PC-9 (cell line): ENCODE data around the gene CD44. TPM values are rescaled to one million over a fixed set of nuclear protein-coding genes. Genes with fewer than 3 reads are reported as not detected.

Experiments used
- BruUV-seq: library from RNA; stranded (reverse); fragments of 400-500 nt; replicated peaks from 2 replicates; lab custom pipeline; 2021; lab: Mats Ljungman, UMichigan
- CTCF ChIA-PET: fragments of 300-600 bp; sonication (Branson Sonifier 250); formaldehyde crosslinking; loops from one replicate; lab custom pipeline; 2022; ENCODE audit warnings: antibody characterized with exemption; lab: Charles Lee
- POLR2A ChIA-PET: fragments of 300-600 bp; sonication (Branson Sonifier 250); formaldehyde crosslinking; loops from one replicate; lab custom pipeline; 2022; ENCODE audit warnings: antibody characterized with exemption; ENCODE audit not compliant: unreplicated experiment; lab: Charles Lee
- DNase-seq, 2 experiments: peaks; one replicate each; pipeline versions ENCODE4 v3.0.0 to v3.0.0-alpha.2; 2015 to 2022; ENCODE audit warnings: mixed read lengths in 1 of 2
- H2AFZ ChIP-seq: fragments of 200-600 bp; sonication (generic); 2 replicates; pipeline ENCODE4 v1.8.1; 2017; ENCODE audit warnings: antibody characterized with exemption
- H3F3A ChIP-seq: fragments of 200-600 bp; sonication (generic); 2 replicates; pipeline ENCODE4 v1.8.1; 2017; ENCODE audit warnings: antibody characterized with exemption, mild to moderate bottlenecking, low read depth; ENCODE audit not compliant: insufficient read depth
- H3K27ac ChIP-seq: fragments of 200-600 bp; sonication (generic); 2 replicates; pipeline ENCODE4 v1.6.1; 2016; ENCODE audit warnings: mixed run types
- H3K27me3 ChIP-seq: fragments of 200-600 bp; sonication (generic); 2 replicates; pipeline ENCODE4 v1.6.1; 2016; ENCODE audit warnings: low read depth, mixed run types; ENCODE audit not compliant: insufficient read depth
- H3K36me3 ChIP-seq: fragments of 200-600 bp; sonication (generic); 2 replicates; pipeline ENCODE4 v1.6.1; 2016; ENCODE audit warnings: low read depth, mixed run types
- H3K4me1 ChIP-seq: fragments of 200-600 bp; sonication (generic); replicated peaks from 2 replicates; pipeline ENCODE4 v1.6.1; 2016; ENCODE audit warnings: mixed run types; ENCODE audit not compliant: insufficient read depth
- H3K4me2 ChIP-seq: fragments of 200-600 bp; sonication (generic); 2 replicates; pipeline ENCODE4 v1.6.1; 2017; ENCODE audit warnings: mixed run types
- H3K4me3 ChIP-seq: fragments of 200-600 bp; sonication (generic); 2 replicates; pipeline ENCODE4 v1.6.1; 2016; ENCODE audit warnings: mixed run types
- H3K79me2 ChIP-seq: fragments of 200-600 bp; sonication (generic); 2 replicates; pipeline ENCODE4 v1.6.1; 2017; ENCODE audit warnings: low read depth, mixed run types
- H3K9me2 ChIP-seq: fragments of 200-600 bp; sonication (generic); 2 replicates; pipeline ENCODE4 v1.8.1; 2017; ENCODE audit warnings: mild to moderate bottlenecking; ENCODE audit not compliant: insufficient read depth
- H3K9me3 ChIP-seq: fragments of 200-600 bp; sonication (generic); 2 replicates; pipeline ENCODE4 v1.8.1; 2016; ENCODE audit warnings: low read depth; ENCODE audit not compliant: insufficient read depth
- H4K20me1 ChIP-seq: fragments of 200-600 bp; sonication (generic); 2 replicates; pipeline ENCODE4 v1.8.1; 2017; ENCODE audit not compliant: insufficient read depth
- CTCF ChIP-seq: fragments of 200-600 bp; sonication (generic); conservative IDR thresholded peaks from 2 replicates; pipeline ENCODE4 v1.6.1; 2017; ENCODE audit warnings: mixed run types, antibody characterized with exemption, mild to moderate bottlenecking, moderate library complexity
- EZH2 ChIP-seq: fragments of 200-600 bp; sonication (generic); IDR thresholded peaks from 2 replicates; pipeline ENCODE4 v1.8.0; 2017; ENCODE audit warnings: antibody characterized with exemption, low read depth
- intact Hi-C: fragments of 100-400 bp; cut with micrococcal nuclease; formaldehyde crosslinking; loops from one replicate; pipeline ENCODE4 v1.10.0; 2022; ENCODE audit not compliant: unreplicated experiment
- total RNA-seq: library from RNA; stranded (reverse); gene quantifications from 2 replicates; pipeline ENCODE4 v1.2.3, GENCODE V29; 2021

CD44 gene
- total RNA-seq, 1 experiment from 2014 or later, result 775 TPM

GRCh38 chr11:35126000-35126878 lies 12.7 kb upstream of the CD44 start:
- Histone ChIP-seq H3K4me3 (no peak overlapping the region), H3F3A (no peaks in the 10 kb centered on the region), H3K27ac (no peak overlapping the region), H3K4me1 (no peaks in the 10 kb centered on the region), H4K20me1 (no peaks in the 10 kb centered on the region), H2AFZ (no peak overlapping the region), H3K36me3 (no peaks in the 10 kb centered on the region), H3K9me2 (no peaks in the 10 kb centered on the region), H3K79me2 (no peaks in the 10 kb centered on the region), H3K27me3 (no peaks in the 10 kb centered on the region), H3K4me2 (no peak overlapping the region), H3K9me3 (no peaks in the 10 kb centered on the region)
- no peak for DNase-seq
- no peak for TF ChIP-seq EZH2
- no peak for TF ChIP-seq CTCF
- ChIA-PET CTCF (no interaction called here), POLR2A (no interaction called here)
- intact Hi-C loops, result no loop called here
- BruUV-seq, result no TSS peak

GRCh38 chr11:35126879-35127581 lies 11.9 kb upstream of the CD44 start:
- Histone ChIP-seq H3K36me3 (no peaks in the 10 kb centered on the region), H3K4me1 (no peaks in the 10 kb centered on the region), H4K20me1 (no peaks in the 10 kb centered on the region), H3K79me2 (no peaks in the 10 kb centered on the region), H3F3A (no peaks in the 10 kb centered on the region), H3K9me3 (no peaks in the 10 kb centered on the region), H3K4me2 (no peak overlapping the region), H3K9me2 (no peaks in the 10 kb centered on the region), H3K27me3 (no peaks in the 10 kb centered on the region), H3K27ac (no peak overlapping the region), H2AFZ (no peak overlapping the region), H3K4me3 (no peak overlapping the region)
- no TSS peak for BruUV-seq
- DNase-seq, result no peak
- TF ChIP-seq EZH2 (no peak), CTCF (no peak)
- ChIA-PET CTCF (no interaction called here), POLR2A (no interaction called here)
- intact Hi-C loops, result no loop called here

- no TSS peak for BruUV-seq
- Histone ChIP-seq H3K9me2 (no peaks in the 10 kb centered on the region), H3K4me1 (no peaks in the 10 kb centered on the region), H3F3A (no peaks in the 10 kb centered on the region), H4K20me1 (no peaks in the 10 kb centered on the region), H3K4me2 (no peak overlapping the region), H3K27ac (no peak overlapping the region), H3K27me3 (no peaks in the 10 kb centered on the region), H2AFZ (no peak overlapping the region), H3K79me2 (no peaks in the 10 kb centered on the region), H3K36me3 (no peaks in the 10 kb centered on the region), H3K4me3 (no peak overlapping the region), H3K9me3 (no peaks in the 10 kb centered on the region)
- no peak for DNase-seq
- intact Hi-C loops, result no loop called here
- ChIA-PET CTCF (no interaction called here), POLR2A (no interaction called here)
- no peak for TF ChIP-seq EZH2
- no peak for TF ChIP-seq CTCF
These were observed 11.4 kb upstream of the CD44 start for GRCh38 chr11:35127619-35128018.
